Fibroblast of skin of abdomen (primary cell): ENCODE results near the gene INSL3.
A peak's percentile ranks its signal among the peaks of the same experiment; 100 is the strongest.
"Not testable (repeated sequence)": the region's sequence is repeated elsewhere in the genome, so short reads cannot be mapped to it uniquely, and the experiment has no call there.

Experiments used
- DNase-seq: peaks from one replicate; pipeline ENCODE4 v3.0.0-alpha.2; 2013

The INSL3 gene

DNA sequence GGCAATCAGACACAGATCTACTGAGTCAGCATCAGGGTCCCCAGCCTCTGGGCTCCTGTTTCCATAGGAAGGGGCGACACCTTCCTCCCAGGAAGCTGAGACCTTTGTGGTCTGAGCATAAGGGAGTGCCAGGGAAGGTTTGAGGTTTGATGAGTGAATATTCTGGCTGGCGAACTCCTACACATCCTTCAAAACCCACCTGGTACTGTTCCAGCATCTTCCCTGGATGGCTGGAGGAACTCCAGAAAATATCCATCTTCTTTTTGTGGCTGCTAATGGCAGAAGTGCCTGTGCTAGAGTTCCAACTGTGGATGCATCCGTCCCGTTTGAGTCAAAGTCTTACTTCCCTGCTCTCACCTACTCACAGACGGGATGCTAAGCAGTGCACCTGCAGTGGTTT is 9.2 kb downstream of the INSL3 start:
- DNase-seq: no peak

DNA sequence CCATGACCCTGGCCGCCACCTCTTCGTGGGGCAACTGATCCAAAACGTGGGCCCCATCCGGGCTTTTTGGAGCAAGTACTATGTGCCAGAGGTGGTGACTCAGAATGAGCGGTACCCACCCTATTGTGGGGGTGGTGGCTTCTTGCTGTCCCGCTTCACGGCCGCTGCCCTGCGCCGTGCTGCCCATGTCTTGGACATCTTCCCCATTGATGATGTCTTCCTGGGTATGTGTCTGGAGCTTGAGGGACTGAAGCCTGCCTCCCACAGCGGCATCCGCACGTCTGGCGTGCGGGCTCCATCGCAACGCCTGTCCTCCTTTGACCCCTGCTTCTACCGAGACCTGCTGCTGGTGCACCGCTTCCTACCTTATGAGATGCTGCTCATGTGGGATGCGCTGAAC is 9.6 kb downstream of the INSL3 start:
- no peak for DNase-seq

DNA sequence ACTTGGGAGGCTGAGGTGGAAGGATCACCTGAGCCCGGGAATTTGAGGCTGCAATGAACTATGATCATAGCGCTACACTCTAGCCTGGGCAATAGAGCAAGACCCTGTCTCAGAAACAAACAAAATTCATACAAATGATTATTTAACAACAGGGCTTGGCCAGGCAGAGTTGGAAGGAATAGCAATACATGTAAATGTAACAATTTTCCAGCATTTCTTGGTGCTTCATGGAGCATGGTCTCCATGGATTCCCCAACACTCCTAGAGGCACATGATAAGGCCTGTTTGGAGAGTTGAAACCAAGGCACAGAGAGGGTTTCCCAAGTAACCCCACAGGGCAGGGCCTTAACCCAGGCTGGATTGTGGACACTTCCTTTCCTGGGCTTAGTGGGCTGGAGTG is 10.2 kb downstream of the INSL3 start:
- no peak for DNase-seq

DNA sequence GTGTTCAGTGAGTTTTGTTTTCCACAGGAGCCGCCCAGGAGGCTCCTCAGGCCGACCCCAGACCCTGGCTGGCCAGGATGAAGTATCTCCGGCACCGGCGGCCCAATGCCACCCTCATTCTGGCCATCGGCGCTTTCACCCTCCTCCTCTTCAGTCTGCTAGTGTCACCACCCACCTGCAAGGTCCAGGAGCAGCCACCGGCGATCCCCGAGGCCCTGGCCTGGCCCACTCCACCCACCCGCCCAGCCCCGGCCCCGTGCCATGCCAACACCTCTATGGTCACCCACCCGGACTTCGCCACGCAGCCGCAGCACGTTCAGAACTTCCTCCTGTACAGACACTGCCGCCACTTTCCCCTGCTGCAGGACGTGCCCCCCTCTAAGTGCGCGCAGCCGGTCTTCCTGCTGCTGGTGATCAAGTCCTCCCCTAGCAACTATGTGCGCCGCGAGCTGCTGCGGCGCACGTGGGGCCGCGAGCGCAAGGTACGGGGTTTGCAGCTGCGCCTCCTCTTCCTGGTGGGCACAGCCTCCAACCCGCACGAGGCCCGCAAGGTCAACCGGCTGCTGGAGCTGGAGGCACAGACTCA is 13.5 kb downstream of the INSL3 start:
- DNase-seq: no peak

DNA sequence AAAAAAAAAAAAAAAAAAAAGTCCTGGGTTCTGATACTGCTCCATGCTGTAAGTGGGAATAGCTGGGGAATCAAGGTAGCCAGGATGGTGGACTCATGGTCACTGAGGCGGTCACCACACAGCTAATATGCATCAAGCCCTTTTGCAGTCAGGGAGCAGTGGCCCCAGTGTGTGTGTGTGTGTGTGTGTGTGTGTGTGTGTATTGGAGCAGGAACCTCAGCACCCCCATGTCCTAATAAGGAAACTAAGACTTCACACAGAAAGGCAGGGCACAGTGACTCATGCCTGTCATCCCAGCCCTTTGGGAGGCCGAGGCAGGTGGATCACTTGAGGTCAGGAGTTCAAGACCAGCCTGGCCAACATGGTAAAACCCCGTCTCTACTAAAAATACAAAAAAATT is 14.4 kb downstream of the INSL3 start:
- DNase-seq: no peak

DNA sequence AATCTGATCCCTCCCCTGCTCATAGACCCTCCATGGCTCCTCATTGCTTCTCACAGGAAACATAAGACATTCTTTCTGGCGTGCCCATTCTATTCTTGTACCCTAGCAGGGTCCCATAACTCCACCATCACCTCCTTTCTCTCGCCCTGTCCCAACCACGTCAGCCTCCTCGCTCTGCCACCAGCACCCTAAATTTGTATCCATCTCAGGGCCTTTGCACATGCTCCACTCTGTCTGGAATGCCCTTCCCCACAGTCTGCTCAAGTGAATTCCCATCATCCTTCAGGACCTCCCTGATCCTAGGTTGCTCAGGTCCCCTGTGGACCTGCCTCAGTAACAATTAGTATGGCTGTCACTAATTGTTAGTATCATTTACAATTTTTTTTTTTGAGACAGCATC is 15.9 kb downstream of the INSL3 start:
- no peak for DNase-seq

DNA sequence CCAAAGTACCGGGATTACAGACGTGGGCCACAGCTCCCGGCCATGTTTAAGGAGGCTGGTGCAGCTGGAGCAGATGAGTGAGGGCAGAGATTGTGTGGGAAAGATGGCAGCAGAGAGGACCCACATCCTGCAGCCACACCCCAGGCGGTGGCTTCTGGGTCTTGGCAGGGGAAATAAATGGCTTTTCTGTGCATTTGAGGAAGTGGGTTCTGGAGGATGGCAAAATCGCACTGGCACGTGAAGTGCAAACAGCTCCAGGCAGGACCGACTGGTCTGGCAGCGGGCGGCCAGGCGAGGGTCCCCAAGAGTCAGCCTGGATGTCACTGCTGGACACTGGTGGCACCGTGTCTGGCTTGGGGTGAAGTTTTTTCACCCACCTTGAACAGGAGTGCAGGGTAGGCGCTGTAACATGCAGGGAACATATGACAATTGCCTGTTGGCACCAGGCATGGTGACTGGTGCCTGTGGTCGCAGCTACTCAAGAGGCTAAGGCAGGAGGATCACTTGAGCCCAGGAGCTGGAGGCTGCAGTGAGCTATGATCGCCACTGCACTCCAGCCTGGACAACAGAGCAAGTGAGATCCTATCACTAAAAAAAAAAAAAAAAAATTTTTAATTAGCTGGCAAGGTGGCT is 17.9 kb downstream of the INSL3 start:
- no peak for DNase-seq

DNA sequence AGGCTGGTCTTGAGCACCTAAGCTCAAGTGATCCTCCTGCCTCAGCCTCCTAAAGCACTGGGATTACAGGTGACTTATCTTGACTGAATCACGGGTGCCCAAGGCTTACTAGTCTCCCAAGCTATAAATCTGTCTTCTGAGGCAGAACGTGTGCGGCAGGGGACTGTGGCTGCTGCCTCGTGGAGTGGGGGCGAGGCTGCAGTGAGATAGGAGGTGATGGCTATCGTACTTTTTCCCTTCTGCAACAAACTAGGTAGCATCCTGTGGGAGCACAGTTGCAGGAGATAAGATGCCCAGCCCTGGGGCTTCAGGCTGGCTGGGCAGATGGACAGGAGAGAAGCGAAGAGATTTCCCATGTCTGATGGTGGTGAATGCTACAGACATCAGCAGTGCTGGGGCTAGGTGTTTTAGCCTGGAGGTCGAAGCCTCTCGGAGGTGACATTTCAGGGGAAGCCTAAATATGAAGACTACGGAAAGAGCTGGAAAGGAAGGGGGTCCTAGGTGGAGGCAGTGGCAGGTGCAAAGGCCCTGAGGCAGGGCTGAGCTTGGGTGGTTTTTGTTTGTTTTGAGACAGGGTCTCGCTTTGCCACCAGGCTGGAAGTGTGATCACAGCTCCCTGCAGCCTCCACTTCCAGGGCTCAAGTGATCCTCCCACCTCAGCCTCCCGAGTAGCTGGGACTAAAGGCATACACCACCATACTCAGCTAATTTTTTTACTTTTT is 19.0 kb downstream of the INSL3 start:
- no peak for DNase-seq

DNA sequence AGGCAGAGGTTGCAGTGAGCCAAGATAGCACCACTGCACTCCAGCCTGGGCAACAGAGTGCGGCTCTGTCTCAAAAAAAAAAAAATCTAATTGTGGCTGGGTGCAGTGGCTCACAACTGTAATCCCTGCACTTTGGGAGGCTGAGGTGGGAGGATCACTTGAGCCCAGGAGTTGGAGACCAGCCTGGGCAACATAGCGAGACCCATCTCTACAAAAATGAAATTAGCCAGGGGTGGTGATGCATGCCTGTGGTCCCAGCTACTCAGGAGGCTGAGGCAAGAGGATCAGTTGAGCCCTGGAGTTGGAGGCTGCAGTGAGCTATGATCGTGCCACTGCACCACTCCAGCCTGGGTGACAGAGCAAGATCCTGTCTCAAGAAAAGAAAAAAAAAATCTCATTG is 22.7 kb downstream of the INSL3 start:
- DNase-seq: not testable (repeated sequence)

DNA sequence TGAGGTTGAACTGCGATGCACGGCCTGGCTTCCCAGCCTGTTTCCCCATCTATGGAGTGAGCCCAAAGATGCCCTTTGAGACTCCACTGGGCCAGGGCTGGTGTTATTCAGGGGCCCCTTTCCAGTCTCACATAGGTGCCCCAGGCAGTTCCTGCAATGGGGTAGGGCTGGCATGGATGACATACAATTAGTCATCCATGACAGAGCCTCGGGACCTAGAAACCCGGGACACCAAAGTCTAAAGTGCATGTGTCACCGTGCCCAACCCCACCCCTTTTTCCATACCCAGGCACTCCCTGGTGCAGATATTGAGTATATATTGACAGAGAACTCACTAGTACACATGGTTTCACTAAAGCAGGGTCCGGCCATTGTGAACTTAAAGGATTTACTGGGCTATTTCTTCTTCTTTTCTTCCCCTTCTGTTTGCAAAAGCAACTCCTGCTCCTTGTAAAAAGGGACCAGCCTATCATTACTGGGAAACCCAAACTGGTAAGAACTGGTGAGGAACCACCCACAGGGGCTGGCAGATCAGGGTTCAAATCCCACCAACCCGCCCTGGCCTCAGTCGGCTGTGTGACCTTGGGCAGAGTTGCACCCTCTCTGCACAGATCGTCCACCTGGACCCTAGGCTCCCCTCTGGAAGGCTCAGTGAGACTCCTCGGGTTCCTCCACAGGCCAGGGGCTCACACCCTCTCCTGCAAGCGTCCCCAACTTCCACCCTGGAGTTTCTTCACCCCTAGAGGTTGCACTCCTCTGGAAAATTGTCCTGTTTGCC is 23.7 kb downstream of the INSL3 start:
- DNase-seq: no peak

DNA sequence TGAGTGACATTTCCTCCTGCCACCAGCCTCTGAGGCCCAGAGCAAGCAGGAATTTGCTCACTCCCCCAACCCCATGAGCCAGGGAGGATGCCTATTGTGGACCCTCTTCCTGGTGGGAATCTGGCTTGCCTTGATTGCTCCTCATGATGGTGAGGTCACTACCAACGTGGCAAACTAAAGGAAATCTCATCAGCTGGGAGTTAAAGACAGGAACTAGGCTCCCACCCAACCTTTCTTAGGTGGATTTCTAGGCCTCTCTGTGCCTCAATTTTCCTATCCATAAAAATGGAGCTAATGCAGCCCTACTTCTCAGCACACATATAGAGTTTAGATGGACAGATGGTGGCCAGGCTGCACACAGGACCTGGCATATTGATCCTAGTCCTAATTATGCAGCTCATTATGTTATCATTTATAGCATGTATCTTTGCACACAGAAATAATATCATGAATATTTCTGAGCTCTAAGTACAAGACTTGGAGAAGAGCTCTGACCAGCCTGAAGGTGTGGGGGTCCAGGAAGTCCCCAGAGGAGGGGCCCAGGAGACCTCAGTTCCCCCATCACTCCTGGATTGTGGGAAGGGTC is 24.4 kb downstream of the INSL3 start:
- no peak for DNase-seq

DNA sequence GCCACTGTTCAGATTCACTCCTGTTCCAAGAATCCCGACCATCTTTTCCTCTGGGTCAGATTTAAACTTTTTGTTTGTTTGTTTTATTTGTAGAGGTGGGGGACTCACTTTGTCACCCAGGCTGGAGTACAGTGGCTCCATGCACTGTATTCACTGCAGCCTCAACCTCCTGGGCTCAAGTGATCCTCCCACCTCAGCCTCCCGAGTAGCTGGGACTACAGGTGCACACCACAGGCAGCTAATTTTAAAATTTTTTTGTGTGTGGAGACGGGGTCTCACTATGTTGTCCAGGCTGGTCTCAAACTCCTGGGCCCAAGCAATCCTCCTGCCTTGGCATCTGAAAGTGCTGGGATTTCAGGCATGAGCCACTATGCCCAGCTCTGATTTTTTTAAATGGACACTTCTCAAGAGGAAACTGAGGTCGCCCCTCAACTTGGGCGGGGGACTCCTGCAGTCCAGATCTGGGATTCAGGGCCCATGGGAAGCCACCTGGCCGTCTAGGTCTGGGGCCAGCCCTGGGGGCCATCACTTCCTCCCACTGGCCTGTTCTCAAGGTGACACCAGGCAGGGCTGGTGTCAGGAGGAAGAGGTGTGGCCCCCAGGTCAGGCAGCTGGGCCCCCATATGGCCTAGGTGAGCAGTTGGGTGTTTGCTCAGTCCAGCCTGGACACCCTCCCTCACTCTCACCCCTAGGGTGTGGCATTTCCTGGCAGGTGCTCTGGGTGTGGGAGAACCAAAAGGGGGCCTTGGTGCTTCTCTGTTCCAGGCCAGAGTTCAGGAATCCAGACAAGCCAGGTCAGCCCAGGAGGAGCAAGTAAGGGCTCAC is 25.1 kb downstream of the INSL3 start:
- DNase-seq: no peak

DNA sequence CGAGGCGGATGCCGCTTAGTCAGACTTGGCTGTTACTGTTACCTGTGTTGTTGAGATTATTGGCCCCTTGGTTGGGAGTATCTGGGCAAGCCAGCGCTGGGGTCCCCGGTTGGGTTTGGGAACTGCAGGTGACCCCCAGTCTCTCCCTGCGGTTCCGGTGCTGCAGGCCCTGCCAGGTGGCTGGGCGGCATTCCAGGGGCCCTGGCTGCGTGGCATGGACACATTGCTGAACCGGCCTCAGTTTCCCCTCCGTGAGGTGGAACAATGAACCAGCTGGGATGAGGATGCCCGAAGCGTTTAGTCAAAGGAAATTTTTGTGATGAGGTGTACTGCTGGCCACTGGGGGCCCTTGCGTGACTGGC is 25.8 kb downstream of the INSL3 start:
- DNase-seq: no peak

DNA sequence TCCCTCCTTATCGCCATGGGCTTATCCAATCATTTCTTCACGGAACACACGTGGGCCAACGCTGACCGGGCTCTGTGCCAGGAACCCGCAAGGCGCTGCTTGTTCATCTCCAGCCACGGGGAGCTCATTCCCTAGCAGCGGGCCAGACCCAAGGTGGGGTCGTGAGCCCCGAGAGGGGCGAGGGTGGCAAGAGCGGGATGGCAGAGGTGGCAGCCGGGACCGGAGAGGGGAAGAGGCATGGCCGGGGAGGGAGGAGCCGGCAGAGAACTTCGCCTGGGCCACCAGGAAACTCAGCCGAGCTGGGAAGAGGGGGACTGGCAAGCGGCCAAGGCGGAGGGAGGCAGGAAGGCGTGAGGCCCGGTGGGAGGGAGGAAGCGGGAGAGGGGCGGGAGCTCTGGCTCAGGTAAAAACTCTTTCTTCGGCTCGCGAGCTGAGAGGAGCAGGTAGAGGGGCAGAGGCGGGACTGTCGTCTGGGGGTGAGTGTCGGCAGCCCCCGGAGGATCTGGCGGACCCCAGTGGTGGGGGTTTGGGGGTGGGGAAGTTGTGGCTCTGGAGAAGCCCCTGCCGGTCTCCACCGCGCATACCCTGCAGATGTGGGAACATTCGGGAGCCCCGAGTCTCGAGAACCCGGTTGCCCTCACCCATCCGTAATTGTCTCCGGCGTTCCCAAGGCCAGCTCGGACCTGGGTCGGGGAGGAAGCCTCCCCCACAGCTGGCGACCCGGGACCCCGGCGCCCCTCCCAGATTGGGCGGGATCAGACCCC is 26.4 kb downstream of the INSL3 start, which contains the start of gene B3GNT3:
TSS of gene B3GNT3 (plus strand) at position 408 of the 764 bp plus-strand sequence. CDS start 12,670 bp downstream, outside the sequence.
- DNase-seq: no peak

DNA sequence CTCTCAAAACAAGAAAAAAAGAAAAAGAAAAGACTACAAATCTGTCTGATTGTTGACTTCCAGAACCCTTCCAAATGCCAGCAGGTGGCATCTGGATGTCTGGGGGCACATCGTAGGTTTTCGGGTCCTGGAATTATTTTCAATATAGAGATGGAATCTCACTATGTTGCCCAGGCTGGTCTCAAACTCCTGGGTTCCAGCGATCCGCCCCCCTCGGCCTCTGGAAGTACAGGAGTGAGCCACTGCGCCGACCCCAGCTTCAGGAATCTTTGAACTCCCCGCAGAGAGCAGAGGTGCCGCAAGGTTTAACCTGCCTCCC is 26.9 kb downstream of the INSL3 start:
- DNase-seq: no peak

DNA sequence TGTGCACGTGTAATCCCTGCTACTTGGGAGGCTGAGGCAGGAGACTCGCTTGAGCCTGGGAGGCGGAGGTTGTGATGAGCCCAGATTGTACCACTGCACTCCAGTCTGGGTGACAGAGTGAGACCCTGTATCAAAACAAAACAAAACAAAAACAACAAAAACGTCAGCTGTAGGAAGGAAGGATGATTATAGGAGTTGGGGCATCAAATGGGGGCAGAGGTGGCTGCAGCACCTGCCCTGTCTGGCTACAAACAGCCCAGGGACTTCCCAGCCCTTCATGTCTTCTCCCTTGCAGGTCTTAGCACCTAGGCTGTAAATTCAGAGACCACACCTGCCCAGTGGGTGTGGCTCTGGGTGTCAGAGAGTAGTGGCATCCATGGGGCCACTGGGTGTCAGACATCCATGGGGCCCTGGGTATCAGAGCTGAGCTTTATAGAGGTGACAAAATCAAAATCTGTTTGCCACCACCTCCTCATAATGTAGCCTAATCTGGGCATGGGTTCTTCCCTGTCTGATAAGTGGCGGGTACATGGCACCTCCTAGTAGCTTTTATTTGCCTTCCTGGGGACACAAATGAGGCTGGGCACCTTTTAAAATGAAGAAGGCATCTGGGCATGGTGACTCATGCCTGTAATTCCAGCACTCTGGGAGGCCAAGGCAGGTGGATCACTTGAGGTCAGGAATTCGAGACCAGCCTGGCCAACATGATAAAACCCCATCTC is 31.1 kb downstream of the INSL3 start:
- no peak for DNase-seq

DNA sequence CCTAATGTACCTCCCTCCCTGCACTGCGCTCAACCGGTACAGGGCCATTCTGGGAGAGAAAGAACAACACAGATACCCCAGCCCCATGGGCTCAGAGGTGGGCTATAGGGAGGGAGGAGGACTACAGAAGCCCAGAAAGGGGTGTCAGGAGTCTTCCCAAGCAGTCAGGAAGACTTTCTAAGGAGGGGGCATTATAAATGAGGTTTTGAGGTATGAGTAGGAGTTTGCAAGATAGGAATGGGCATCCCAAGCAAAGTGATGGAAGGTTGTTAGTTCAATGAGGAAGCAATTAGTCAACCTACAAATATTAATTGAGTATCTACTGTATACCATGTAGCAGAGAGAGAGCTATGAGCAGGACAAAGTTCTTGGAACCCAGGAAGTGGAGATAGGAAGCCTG is 32.7 kb downstream of the INSL3 start:
- no peak for DNase-seq

DNA sequence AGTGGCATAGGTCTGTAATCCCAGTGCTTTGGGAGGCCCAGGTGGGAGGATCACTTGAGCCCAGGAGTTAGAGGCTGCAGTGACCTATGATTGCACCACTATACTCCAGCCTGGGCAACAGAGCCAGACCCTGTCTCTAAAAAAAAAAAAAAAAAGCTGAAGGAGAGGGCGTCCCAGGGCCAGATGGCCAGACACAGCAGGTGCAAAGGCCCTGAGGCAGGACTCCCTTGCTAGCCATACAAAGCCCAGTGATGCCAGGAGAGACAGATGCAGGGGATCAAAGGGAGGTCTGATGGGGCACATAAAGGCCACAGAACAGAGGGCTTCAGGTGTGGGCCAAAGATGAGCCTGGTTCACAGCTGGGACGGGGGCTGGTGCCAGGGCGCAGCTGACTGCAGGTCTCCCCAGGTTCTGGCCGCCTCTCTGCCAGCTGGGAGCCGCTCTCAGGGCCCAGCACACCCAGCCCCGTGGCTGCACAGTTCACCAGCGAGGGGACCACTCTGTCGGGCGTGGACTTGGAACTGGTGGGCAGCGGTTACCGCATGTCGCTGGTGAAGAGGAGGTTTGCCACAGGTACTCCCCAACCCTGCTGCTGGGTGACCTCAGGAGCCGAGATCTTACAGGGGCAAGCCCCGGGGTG is 33.9 kb downstream of the INSL3 start:
- DNase-seq: no peak

DNA sequence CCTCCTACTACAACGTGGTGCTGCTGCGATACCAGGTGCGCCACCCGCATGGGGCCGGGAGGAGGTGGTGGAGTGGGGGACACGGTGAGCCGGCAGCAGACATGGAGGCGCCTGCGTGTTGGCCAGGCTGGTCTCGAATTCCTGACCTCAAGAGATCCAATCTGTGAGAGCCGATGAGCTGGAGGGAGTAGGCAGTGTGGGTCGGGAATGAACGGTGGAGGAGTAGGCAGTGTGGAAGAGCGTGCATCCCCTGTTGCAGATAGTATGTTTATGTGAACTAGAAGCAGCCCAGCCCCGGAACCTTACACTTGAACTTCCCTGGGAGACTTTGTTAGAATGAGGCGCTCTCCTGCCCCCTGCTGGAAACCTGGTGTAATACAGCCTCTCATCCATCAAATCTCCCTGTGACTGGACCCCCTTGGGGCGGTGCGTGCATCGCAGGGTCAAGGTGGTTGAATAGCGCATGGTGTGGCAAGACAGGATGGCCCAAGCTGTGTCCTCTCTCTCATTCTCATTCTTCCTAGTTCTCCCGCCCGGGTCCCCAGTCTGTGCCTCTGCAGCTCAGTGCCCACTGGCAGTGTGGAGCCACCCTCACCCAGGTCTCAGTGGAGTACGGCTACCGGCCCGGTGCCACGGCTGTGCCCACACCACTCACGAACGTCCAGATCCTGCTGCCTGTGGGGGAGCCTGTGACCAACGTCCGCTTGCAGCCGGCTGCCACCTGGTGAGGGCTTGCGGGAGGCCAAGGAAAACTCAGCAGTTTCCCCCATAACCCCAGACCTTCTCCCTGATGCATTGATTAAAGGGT is 36.9 kb downstream of the INSL3 start:
- peak; percentile 60 for DNase-seq
